ENCODE results near the gene MMP15. TPM values are rescaled to one million over a fixed set of nuclear protein-coding genes. Genes with fewer than 3 reads are reported as not detected.

MMP15 gene
- total and polyA plus RNA-seq, 7 donors = 2.5 to 6.5 (median 5.9) TPM

GRCh38 chr16:57981636-57982035 lies 43.9 kb upstream of the MMP15 start:
- Histone ChIP-seq H3K9me3 (no peaks in the 10 kb centered on the region), H3K27ac (no peak overlapping the region), H3K27me3 (ENCODE audit: insufficient read depth in 3 of 3, low read length in 2 of 3) (peaks cover 0 to 16% (median 2%) of the 10 kb centered on the region in 3 donors), H3K36me3 (ENCODE audit: insufficient read depth in 1 of 2, low read depth in 1 of 2) (no peaks in the 10 kb centered on the region), H3K4me1 (no peaks in the 10 kb centered on the region), H3K4me3 (no peak overlapping the region)
- ATAC-seq (no peak), DNase-seq (no peak)
- no peak for TF ChIP-seq CTCF (IDR thresholded peaks at IDR 0.05)
- WGBS, 3 donors = 83 to 88% (median 86%) methylated on average over 7 of the region's 7 CpGs
- intact Hi-C loops (cut with DNase I) = no loop called here

GRCh38 chr16:57982385-57982784 lies 43.2 kb upstream of the MMP15 start:
- no peaks in the 10 kb centered on the region for H3K4me1 ChIP-seq
- H3K27me3 ChIP-seq (ENCODE audit: insufficient read depth in 3 of 3, low read length in 2 of 3) = peaks cover 0 to 16% (median 2%) of the 10 kb centered on the region in 3 donors
- no peak overlapping the region for H3K4me3 ChIP-seq
- H3K36me3 ChIP-seq (ENCODE audit: insufficient read depth in 1 of 2, low read depth in 1 of 2) = no peaks in the 10 kb centered on the region
- DNase-seq (no peak), ATAC-seq (no peak)
- TF ChIP-seq CTCF (IDR thresholded peaks at IDR 0.05) = no peak
- 77 to 82% (median 79%) methylated on average over 5 of the region's 5 CpGs for WGBS, 3 donors
- no peaks in the 10 kb centered on the region for H3K9me3 ChIP-seq
- no peak overlapping the region for H3K27ac ChIP-seq
- intact Hi-C loops (cut with DNase I) = no loop called here

DNA sequence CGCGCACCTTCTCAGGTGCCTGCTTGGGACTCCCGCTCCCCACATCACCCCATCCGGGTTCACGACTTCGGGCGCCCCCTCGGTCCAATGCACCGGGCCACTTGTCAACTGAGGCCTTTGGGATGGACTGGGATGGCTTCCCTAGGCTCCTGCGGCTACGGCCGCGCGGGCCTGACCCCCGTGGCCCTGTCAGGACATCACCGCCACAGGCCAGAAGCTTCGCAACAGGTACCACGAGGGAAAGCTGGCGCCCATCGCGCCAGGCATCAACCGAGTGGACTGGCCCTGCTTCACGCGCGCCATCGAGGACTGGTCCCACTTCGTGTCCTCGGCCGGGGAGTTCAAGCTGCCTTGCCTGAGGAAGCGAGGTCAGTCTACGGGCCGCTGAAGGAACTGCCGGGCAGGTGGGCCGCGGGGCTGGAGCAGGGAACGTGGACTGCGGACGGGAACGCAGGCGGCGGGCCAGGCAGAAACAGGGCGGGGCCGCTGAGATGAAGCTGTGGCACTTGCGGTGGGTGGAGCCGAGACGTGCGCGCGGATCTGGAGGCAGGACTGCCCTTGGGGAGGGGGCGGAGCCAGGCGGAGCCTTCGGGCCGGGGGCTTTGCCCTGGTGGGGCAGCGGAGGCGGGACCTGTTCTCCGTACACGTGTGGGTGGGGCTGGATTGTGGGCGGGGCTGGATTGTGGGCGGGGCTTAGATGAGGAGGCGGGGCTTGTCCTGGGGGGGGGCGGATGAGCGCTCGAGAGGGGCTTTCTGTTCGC lies 40.9 kb upstream of the MMP15 start:
- 9 to 11% (median 10%) methylated on average over 56 to 64 of the region's 64 CpGs for WGBS, 3 donors
- no peak overlapping the region for H3K27ac ChIP-seq

GRCh38 chr16:57985204-57986181 lies 40.1 kb upstream of the MMP15 start:
- Histone ChIP-seq H3K27ac (no peak overlapping the region), H3K4me3 (peak overlapping the region; percentile 66), H3K36me3 (ENCODE audit: insufficient read depth in 1 of 2, low read depth in 1 of 2) (no peaks in the 10 kb centered on the region), H3K4me1 (no peaks in the 10 kb centered on the region), H3K27me3 (ENCODE audit: insufficient read depth in 3 of 3, low read length in 2 of 3) (peaks cover 0 to 14% (median 2%) of the 10 kb centered on the region in 3 donors), H3K9me3 (no peaks in the 10 kb centered on the region)
- ATAC-seq (peak; percentile 27 to 62 (median 37)), DNase-seq (peak in 1 of 2 donors; percentile 57)
- 14 to 21% (median 16%) methylated on average over 51 to 62 of the region's 62 CpGs for WGBS, 3 donors
- intact Hi-C loops (cut with DNase I) = no loop called here
- TF ChIP-seq CTCF (IDR thresholded peaks at IDR 0.05) = no peak

More for the DNA sequence above, 40.9 kb upstream of the MMP15 start:
- intact Hi-C loops (cut with DNase I) = no loop called here
- Histone ChIP-seq H3K27me3 (ENCODE audit: insufficient read depth in 3 of 3, low read length in 2 of 3) (peaks cover 0 to 16% (median 2%) of the 10 kb centered on the region in 3 donors), H3K36me3 (ENCODE audit: insufficient read depth in 1 of 2, low read depth in 1 of 2) (no peaks in the 10 kb centered on the region), H3K9me3 (no peaks in the 10 kb centered on the region), H3K4me1 (no peaks in the 10 kb centered on the region), H3K4me3 (peak overlapping the region; percentile 66)
- peak; percentile 82 to 87 for DNase-seq
- ATAC-seq = peak; percentile 79 to 94 (median 92)
- TF ChIP-seq CTCF (IDR thresholded peaks at IDR 0.05) = no peak

All from psoas muscle (tissue), 8 donors.